ENCODE results near the gene RAB18. TPM values are rescaled to one million over a fixed set of nuclear protein-coding genes. Genes with fewer than 3 reads are reported as not detected.

The RAB18 gene
- total RNA-seq, 1 experiment from 2014 or later = 89.4 TPM

- Mint-ChIP-seq H3K36me3 (ENCODE audit: insufficient read depth in 1 of 3, low read depth in 3 of 3) (peaks cover 0 to 24% (median 14%) of the 10 kb centered on the region in 3 experiments; a peak in 5 of 7 replicates), H3K27me3 (ENCODE audit: low read depth) (no peaks in the 10 kb centered on the region), H3K4me3 (no peak overlapping the region), H3K4me1 (no peaks in the 10 kb centered on the region), H3K9me3 (no peaks in the 10 kb centered on the region; a peak in 1 of 5 replicates), H3K27ac (no peak overlapping the region)
- Histone ChIP-seq H2BK20ac (ENCODE audit: low read depth, low read length, poor library complexity, severe bottlenecking) (no peak overlapping the region), H3K9me3 (ENCODE audit: control insufficient read depth, low read depth, low read length) (no peaks in the 10 kb centered on the region), H3K4me2 (ENCODE audit: insufficient read depth, insufficient read length, low read length) (no peak overlapping the region), H3K14ac (ENCODE audit: insufficient read depth, low read length) (no peak overlapping the region), H4K5ac (ENCODE audit: insufficient read length, low read depth, low read length) (no peak overlapping the region), H2AFZ (ENCODE audit: low read length) (no peak overlapping the region), H3K4ac (ENCODE audit: low read depth, low read length) (no peak overlapping the region), H3K79me1 (ENCODE audit: insufficient read depth, low read depth, low read length, poor library complexity, severe bottlenecking) (no peaks in the 10 kb centered on the region), H3K23me2 (ENCODE audit: insufficient read length, low read depth, low read length, poor library complexity, severe bottlenecking) (no peaks in the 10 kb centered on the region), H3K27me3 (ENCODE audit: insufficient read depth, low read length) (no peaks in the 10 kb centered on the region), H3K9ac (ENCODE audit: extremely low read depth, insufficient read length, low read length) (no peak overlapping the region), H2BK120ac (ENCODE audit: low read depth, low read length, poor library complexity, severe bottlenecking) (no peak overlapping the region), H2BK15ac (ENCODE audit: low read depth, low read length) (no peak overlapping the region), H3K18ac (ENCODE audit: insufficient read length, low read depth, low read length) (no peak overlapping the region), H2BK12ac (ENCODE audit: insufficient read length, low read depth, low read length) (no peak overlapping the region), H4K91ac (ENCODE audit: insufficient read length, low read depth, low read length) (no peak overlapping the region), H4K20me1 (ENCODE audit: control insufficient read depth, insufficient read depth, insufficient read length) (no peaks in the 10 kb centered on the region), H3K27ac (ENCODE audit: insufficient read length, low read depth, low read length) (no peak overlapping the region), H2BK5ac (ENCODE audit: insufficient read length, low read length) (no peak overlapping the region), H3K4me1 (ENCODE audit: insufficient read depth, low read length) (no peaks in the 10 kb centered on the region), H2AK5ac (ENCODE audit: insufficient read length, low read length) (no peak overlapping the region), H3T11ph (ENCODE audit: low read length) (no peak overlapping the region), H3K79me2 (ENCODE audit: insufficient read depth, low read length) (no peaks in the 10 kb centered on the region), H4K8ac (replicated peaks; ENCODE audit: insufficient read length, low read depth, low read length) (no peak overlapping the region), H3K23ac (ENCODE audit: insufficient read length, low read depth, low read length) (no peak overlapping the region), H3K56ac (ENCODE audit: insufficient read length, low read depth, low read length) (no peak overlapping the region)
- no peak for TF ChIP-seq CTCF (conservative IDR thresholded peaks at IDR 0.05)
- no peak for DNase-seq
- WGBS (ENCODE audit: extremely low coverage, insufficient read length, low lambda C conversion rate) = no CpG with 5 or more reads among the region's 1 CpG
These were observed 36.6 kb downstream of the RAB18 start for GRCh38 chr10:27540672-27541071.
